Left ventricle myocardium superior (tissue), 1 donor: Measurements from ENCODE around the gene SLC25A40. TPM values are rescaled to one million over a fixed set of nuclear protein-coding genes. Genes with fewer than 3 reads are reported as not detected.
A peak's percentile ranks its signal among the peaks of the same experiment; 100 is the strongest.
"Not testable (repeated sequence)": the region's sequence is repeated elsewhere in the genome, so short reads cannot be mapped to it uniquely, and the experiment has no call there.

Source experiments
- ATAC-seq: fragments of 200-7000 bp; cut with Tn5 transposase; one replicate; pipeline ENCODE4 v1.9.1; 2020; ENCODE audit warnings: mild to moderate bottlenecking, moderate library complexity
- DNase-seq: peaks from one replicate; pipeline ENCODE4 v3.0.0-alpha.2; 2020
- intact Hi-C: fragments of 100-400 bp; cut with micrococcal nuclease; formaldehyde crosslinking; loops from one replicate; pipeline ENCODE4 v1.11.0; 2022
- long read RNA-seq: library from polyadenylated mRNA; unstranded; transcript quantifications from one replicate; pipeline ENCODE4 v2.0.0, GENCODE V29; 2021
- total RNA-seq: library from RNA; stranded (reverse); fragmentation: NEBNext Ultra II Directional; extraction: Animal tissue kit (Norgen Biotek cat#: 25700); gene quantifications from one replicate; pipeline ENCODE4 v1.2.1, GENCODE V29; 2021
- donor health status: DM: no; HTN: yes; CAD: no; lungs with severe emphysema.

Gene SLC25A40
- total RNA-seq = 32.1 TPM
- long read RNA-seq, full-length matches to known transcripts = 9 of 15 reads
- long read RNA-seq, partial matches to known transcripts = 0 of 15 reads
- long read RNA-seq, other reads (novel, unspliced or antisense) = 6 of 15 reads

- peak; percentile 98 for DNase-seq
- ATAC-seq = peak; percentile 99
- intact Hi-C loops = no loop called here
Measured at GRCh38 chr7:87876040-87876868, at the start of gene SLC25A40, which contains the start of gene DBF4. Gene SLC25A40 (minus strand): TSS chr7:87876360. CDS start chr7:87858727, 17,633 bp downstream. Gene DBF4 (plus strand): TSS chr7:87876493. CDS start chr7:87876733, 240 bp downstream.

GRCh38 chr7:87922759-87923395 is 46.7 kb upstream of the SLC25A40 start:
- DNase-seq, intact Hi-C loops, ATAC-seq: not testable (repeated sequence)

GRCh38 chr7:87920578-87920977 is 44.4 kb upstream of the SLC25A40 start:
- DNase-seq = no peak
- ATAC-seq = no peak
- intact Hi-C loops = no loop called here

- intact Hi-C loops = no loop called here
- DNase-seq = no peak
- ATAC-seq = no peak
Measured at GRCh38 chr7:87919875-87920274, 43.7 kb upstream of the SLC25A40 start.

- intact Hi-C loops = no loop called here
- DNase-seq (no peak), ATAC-seq (no peak)
Measured at GRCh38 chr7:87918740-87919139, 42.6 kb upstream of the SLC25A40 start.

GRCh38 chr7:87912121-87912520 is 36.0 kb upstream of the SLC25A40 start:
- intact Hi-C loops = no loop called here
- DNase-seq = no peak
- ATAC-seq = no peak

GRCh38 chr7:87908814-87909213 is 32.7 kb upstream of the SLC25A40 start:
- DNase-seq, ATAC-seq, intact Hi-C loops: not testable (repeated sequence)

GRCh38 chr7:87907136-87907906 is 31.2 kb upstream of the SLC25A40 start:
- DNase-seq, ATAC-seq, intact Hi-C loops: not testable (repeated sequence)

- intact Hi-C loops = no loop called here
- DNase-seq (no peak), ATAC-seq (no peak)
Measured at GRCh38 chr7:87899255-87899654, 23.1 kb upstream of the SLC25A40 start.

- no peak for DNase-seq
- no peak for ATAC-seq
- intact Hi-C loops = no loop called here
Measured at GRCh38 chr7:87895363-87895762, 19.2 kb upstream of the SLC25A40 start.

- intact Hi-C loops = loop anchor here (5.0 kb wide), 1 partner anchor 90 kb away; no protein-coding TSS in a partner anchor
- DNase-seq (no peak), ATAC-seq (no peak)
Measured at GRCh38 chr7:87886875-87887274, 10.7 kb upstream of the SLC25A40 start.

GRCh38 chr7:87885018-87885417 is 8.9 kb upstream of the SLC25A40 start:
- DNase-seq (no peak), ATAC-seq (no peak)
- intact Hi-C loops = loop anchor here (5.0 kb wide), 1 partner anchor 88 kb away; no protein-coding TSS in a partner anchor

- intact Hi-C loops = no loop called here
- ATAC-seq = no peak
- DNase-seq = no peak
Measured at GRCh38 chr7:87882151-87882937, 6.2 kb upstream of the SLC25A40 start.

GRCh38 chr7:87878208-87878735 is 2.1 kb upstream of the SLC25A40 start:
- ATAC-seq = no peak
- intact Hi-C loops = no loop called here
- DNase-seq = no peak

- ATAC-seq = no peak
- no peak for DNase-seq
- intact Hi-C loops = no loop called here
Measured at GRCh38 chr7:87877366-87878040, 1.3 kb upstream of the SLC25A40 start.

GRCh38 chr7:87876869-87877234 is 692 bp upstream of the SLC25A40 start:
- intact Hi-C loops = no loop called here
- DNase-seq = peak; percentile 72
- peak; percentile 67 for ATAC-seq

GRCh38 chr7:87875151-87876039 is 765 bp downstream of the SLC25A40 start:
- intact Hi-C loops = no loop called here
- DNase-seq (peak; percentile 50), ATAC-seq (peak; percentile 48)
